GM19035 (cell line): ENCODE results near the gene MOXD1.

ENCODE experiments used
- ATAC-seq: cut with Tn5 transposase; IDR thresholded peaks from one replicate; pipeline ENCODE4 v1.9.1; 2021; ENCODE audit not compliant: unreplicated experiment

The MOXD1 gene

DNA sequence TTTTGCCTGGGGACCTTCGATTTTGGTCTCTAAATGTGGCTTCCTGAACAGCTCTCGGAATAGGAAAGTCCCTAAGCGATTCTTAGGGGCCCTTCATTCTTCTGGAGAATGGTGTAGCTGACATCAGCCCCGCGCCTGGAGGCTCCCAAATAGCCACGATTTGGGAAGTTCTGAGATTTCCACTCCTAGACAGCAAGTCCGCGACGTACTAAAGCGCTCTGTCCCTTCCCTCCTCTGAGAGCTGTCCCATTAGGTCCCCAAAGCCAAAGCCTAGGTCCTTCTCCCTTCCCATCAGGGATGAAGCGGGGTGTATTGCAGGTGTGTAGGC is 756 bp downstream of the MOXD1 start:
- no peak for ATAC-seq

DNA sequence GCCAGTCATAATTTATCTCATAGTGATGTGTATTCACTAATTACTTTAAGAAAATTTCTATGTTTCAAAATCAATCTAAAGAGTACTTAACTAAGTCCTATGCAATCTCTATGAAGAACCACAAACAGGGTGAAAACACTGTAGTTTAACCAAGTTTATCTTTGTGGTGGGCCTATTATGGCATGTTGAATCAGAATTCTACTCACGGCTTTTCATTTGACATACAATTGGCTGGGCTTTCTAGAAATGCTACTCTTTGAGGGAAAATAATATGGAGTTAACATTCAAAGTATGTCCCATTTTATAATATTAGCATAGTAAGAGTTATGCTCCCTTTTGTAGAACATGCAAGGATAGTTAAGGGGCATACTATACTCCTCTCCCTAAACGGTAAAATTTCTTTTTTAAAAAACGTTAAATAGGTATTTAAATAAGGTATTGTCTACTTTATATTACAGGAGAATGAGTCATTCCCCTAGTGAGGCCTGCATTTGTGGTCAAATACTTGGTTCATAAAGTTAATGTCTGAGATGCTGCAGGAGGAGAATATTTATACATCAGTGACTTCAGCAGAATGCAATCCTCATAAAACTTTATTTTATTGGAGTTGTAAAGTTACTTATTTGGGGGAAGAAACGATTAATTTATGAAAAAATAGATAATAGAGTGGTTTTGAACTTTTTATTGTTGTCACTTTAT is 1.8 kb downstream of the MOXD1 start:
- no peak for ATAC-seq

DNA sequence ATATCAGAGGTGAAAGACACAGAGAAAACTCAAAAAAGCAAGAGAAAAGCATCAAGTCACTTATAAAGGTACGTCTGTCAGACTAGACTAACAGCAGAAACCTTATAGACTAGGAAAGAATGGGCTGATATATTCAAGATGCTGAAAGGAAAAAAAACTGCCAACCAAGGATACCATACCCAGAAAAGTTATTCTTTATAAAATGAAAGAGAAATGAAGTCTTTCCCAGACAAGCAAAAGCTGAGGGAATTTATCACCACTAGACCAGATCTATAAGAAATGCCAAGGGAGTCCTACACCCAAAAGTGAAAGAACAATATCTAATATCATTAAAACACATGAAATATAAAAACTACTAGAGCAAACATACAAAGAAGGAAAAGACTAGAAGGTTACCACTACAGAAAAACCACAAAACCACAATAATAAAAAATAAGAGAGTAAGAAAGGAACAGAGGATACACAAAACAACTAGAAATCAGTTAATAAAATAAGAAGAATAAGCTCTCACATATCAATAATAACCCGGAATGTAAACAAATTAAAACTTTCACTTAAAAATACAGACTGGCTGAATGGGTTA is 6.2 kb downstream of the MOXD1 start:
- no peak for ATAC-seq

DNA sequence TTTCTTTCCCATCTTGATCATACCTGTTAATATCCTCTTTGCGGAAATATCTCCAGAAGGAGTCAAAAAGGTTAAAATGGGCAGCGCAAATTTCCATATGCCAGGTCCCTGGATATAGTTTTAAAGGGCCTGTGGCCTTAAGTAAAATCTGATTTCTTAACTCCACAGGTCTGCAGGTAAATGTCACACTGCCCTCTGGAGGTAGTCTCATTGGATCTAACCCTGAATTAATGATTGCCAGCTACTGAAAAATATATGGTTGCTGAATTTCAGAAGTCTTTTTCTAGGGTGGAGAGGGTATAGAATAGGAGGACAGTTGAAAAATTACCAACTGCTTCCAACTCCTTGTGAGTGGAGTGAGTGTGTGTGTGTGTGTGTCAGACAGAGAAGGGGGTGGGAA is 8.5 kb downstream of the MOXD1 start:
- ATAC-seq, result no peak

DNA sequence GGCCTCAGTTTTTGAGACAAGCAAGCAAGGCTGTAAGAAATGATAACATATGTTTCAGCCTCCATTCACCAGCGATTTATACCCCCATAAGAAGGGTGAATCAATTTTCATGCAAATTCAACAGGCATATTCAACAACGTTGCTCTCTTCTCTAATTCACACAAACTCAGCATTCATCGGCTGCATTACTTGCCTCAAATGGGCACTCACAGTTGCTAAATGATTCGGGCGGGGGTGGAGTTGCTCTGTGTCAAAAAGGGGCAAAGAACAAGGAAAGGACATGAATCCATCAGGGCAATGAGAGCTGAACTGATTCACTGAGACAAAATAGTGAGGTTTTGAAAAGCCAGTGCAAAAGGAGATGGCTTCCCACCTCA is 9.0 kb downstream of the MOXD1 start:
- ATAC-seq, result no peak

DNA sequence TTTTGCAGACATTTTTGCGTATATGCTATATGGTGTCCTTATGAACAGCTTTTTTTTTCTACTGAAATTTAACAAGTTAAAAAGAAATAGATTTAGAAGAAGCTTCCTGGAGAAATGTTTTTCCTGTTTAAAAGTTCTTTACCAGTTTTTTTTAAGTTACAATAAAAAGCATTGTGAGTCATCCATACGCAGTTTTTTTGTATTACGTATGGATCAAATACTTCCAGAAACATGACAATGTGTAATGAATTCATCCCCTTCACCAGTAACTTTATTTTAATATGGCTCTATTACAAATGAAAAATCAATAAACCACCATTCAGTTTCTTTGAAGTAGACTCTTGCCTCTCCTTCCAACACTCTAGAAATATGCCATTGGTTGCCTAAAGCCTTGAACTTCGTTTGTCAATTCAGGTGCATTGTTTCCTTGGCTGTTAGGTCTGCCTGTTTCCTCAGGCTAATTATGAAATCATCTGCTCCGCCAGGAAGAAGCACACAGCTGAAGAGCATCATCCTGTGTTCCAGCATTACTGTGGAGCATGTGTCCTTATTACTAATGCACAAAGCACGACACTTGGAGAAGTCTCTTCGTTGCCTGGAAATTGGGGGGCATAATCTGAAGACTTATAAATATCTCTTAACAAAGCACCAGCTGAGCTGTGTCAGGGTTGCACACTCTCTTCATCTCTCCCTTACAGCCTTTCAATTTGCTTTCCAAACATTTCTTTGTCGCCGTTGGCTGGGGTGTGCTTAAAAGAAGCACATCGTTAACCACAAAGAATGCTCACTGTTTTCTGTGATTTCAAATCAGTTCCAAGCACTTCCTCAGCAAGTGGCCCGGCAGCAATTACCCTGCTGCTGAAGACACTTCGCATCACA is 9.6 kb downstream of the MOXD1 start:
- ATAC-seq, result no peak

DNA sequence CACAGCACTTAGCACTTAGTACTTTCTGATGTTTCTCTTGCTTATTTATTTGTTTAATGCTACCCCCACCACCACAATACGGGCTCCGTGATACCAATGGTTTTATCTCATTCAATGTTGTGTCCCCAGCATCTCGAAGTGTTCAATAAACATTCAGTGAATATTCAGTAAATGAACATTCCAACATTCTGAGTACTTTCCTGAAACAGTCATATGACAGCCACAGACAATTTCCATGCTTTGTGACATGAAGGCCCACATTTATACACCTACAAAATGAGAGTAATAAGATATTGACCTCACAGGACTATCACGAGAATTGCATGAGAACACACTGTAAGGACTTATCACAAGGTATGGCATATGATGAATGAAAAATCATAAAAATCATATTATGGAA is 10.8 kb downstream of the MOXD1 start:
- no peak for ATAC-seq

DNA sequence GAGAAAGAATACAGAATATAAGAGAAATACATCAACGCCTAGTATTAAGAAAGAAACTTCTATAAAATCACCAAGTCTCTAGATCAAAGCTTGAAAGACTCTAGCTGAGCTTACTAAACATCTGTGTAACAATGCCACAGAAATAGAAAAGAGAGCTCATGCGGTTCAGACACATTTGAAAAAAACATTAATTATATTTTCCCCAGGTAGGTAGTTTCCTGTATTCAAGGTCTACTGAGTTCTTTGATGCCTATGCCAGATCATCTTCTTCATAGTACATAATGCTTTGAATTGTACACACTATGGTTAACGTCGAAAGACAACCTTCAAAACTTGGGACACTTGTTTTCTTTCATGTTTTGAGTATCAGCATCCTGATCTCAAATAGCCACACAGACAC is 11.3 kb downstream of the MOXD1 start:
- no peak for ATAC-seq

DNA sequence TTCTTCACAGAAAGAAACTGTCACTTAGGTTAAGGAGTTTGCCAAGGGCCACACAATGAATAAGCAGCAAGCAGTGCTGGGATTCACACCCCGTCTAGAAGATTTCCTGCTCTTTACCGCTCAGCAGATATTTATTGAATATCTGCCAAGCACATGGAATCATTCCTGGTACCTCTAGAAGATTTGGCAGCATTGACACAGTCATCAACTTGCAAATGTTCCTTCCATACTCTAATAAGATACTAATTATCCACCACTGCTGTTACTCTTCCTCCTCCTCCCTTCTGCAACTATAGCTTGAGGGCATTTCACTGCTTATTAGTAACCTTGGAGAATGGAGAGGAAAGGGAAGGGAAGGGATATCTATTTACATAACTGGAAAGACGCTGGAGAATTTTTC is 13.0 kb downstream of the MOXD1 start:
- ATAC-seq, result no peak

DNA sequence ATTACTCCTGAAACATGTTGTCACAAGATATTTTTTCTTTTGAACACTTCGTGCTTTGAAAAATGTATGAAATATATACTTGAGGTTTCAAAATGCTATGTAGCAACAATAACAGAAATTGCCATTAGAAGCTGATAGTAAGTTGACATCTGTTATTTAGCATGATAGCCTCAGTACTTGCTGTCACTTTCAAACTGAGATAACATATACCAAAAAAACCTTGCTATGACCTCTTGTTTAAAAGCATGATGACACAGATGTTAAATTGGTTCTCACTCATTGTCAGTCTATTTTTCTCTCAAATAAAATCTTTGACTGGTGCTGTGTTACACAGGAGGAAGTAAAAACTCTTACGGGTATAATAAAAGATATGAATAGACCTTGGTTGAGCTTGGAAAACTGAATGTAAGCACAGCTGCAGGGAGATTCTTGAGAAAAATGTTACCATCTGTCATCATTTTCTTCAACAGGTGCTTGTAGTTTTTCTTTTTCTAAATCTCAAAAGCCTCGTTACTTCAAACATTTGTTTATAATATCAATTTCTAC is 18.6 kb downstream of the MOXD1 start:
- no peak for ATAC-seq

DNA sequence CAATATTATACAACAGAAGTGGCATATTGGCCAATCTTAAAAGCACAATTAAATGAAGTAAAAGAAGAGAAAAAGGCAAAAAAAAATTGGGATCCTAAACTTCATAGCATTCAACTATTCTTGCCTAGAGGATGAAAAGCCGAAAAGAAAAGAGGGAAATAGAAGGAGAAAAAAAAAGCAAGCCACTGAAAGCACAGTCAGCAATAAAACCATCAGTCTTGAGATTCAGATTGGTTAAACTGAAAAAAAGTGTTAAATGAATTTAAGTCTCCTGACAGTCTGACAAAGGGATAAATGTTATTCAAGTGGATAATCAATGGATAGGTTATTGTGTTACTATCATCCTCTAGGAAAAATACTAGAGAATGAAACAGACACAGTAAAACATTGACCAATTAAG is 19.9 kb downstream of the MOXD1 start:
- ATAC-seq, result no peak

DNA sequence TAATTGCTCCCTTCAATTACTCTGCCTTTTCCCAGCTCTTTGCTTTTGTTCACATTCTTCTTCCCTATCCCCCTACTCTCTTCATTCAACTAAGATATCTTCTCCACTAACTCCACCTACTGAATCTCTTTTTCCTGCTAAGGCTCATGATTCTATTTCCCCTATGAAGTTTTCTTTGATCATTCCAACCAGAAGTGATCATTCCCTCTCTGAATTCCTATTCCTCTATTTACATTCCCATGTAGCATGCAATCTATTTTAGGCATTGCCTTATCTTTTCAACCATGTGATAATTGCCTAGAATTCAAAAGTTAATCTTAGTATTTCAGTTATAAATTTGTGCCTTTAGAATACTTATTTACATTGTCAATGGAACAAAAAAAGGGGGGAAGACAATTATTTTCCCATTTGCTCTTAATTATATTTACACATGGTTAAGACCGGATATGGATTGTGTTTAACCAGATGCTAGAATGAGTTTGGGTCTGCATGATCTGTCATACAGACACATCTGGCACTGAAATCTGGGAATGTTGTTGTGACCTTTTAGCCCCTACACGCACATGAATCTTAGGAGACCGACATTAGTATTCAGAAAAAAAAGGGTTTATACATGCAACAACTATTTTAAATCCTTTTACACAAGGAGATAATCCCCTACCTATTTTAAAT is 20.8 kb downstream of the MOXD1 start:
- ATAC-seq, result no peak

DNA sequence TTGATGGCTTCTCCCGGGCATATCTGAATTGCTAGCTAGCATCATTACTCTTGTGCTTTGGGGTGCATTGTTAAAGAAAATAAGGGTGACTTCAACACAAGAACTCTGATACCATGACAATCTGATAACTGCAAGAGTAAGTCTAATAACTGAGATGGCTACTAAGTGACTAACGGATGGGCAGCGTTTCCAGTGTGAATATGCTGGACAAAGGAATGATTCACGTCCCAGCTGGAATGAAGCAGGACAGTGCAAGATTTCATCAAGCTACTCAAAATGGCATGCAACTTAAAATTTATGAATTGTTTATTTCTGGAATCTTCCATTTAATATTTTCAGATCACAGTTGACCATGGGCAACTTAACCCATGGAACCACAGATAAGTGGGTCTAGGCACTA is 31.7 kb downstream of the MOXD1 start:
- ATAC-seq, result no peak

DNA sequence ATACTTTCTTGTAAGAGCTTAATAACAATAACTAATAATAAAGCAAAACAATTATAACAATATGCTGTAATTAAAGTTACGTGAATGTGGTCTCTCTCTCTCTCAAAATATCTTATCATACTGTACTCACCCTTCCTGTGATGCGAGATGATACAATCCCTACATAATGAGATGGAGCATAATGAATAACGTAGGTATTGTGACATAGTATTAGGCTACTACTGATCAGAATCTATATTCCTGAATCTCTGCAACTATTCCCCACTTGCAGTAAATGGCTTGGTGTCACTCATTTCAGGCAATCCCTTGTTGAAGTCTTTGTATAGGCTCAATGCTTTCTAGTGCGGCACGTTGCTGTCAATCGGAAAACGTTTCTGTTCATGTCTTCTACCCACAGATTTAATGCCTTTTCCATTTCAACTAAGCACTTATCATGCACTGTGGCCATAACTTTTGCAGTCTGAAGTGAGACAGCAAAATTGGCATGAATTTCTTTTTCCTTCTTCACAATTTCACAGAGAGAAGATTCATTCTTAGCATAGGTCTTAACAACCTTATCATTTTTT is 32.3 kb downstream of the MOXD1 start:
- no peak for ATAC-seq

DNA sequence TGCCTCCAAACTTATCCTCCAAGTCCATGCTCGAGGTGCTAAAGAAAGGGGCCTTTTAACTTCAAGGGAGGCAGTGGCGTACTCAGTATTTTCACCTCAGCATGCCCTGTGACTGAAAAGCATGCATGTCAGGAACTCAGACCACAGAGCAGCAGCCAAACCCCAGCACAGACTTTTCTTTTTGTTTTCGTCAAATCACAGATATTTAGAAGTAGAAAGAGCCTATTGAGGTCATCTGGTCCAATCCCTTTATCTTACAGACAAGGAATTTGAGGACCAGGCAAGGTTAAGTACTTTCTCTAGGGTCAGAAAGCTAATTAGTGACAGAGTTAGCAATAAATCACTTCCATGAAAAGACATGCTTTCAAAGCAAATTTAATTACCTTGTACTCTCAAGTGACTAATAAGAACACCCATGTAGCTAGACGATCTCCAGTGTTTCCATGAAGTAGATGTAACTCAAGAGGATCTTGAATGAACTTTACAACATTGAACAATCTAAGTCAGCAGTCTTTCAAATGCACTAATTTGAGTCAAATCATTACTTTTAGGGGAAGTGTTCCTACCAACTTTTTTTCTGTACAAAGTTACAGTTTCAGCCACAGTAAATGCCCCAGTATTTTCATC is 35.9 kb downstream of the MOXD1 start:
- peak; percentile 96 for ATAC-seq

DNA sequence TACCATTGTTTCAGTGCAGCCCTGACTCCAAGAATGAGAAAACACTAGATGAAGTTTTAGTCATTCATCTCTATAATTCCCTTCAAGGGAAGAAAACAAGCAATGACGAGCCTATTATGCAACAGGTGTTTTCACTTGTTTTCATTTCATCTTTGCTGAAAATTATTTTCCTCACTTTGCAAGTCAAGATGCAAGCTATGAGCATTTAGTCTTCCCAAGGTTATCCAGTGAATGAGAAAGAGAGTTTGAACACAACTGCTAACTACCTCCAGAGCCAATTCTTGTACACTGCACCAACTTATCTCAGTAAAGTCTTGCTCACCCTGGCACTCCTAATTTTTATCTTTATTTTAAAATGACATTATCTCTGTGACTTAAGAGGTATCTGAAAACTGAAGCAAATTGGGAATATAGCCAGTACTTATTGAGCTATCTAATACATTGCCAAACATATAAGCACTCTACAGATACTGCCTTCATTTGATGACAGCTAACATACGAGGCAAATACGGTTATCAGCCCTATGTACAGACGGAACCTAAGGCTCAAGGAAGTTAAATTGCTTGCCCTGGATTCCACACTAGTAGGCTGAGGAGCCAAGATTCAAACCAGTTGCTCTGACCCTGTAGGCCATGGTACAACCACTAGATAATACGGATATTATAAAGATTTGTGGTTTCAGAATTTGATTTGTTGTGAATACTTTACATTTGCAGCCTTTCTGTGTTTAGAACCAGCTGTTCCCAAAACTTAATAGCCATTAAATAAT is 36.8 kb downstream of the MOXD1 start:
- ATAC-seq, result no peak

DNA sequence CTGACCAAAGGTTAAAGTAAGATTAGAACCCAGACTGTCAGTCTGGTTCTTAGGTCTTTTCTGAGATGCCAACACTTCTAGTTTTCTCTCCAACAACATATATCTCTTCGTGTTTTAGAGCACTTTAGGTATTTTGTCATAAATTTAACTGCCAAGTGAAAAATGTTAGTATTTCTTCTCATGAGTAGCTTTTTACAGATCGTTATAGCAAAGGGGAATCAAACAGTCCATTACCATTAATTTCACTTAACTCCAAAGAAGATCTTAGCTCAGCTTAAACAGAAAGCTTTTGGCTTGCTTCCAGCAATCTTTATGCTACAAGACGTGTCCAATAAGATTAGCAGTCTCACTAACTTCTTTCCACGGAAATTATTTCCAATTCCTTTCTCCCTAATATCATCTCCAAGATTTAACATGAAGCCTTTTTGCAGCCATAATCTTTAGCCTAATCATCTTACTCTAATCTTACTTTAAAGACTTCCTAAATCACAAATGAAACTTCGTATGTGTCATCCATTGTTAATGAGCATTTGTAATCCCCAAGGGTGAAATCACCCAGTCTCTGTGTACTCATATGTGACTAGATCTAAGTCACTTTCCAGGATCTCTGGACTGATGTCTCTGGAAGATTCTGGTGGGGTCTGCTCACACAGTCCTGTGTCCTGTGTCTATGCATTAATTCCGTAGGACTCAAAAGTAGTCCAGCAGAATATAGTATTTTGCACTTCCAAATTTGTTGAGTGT is 38.7 kb downstream of the MOXD1 start:
- ATAC-seq, result no peak

DNA sequence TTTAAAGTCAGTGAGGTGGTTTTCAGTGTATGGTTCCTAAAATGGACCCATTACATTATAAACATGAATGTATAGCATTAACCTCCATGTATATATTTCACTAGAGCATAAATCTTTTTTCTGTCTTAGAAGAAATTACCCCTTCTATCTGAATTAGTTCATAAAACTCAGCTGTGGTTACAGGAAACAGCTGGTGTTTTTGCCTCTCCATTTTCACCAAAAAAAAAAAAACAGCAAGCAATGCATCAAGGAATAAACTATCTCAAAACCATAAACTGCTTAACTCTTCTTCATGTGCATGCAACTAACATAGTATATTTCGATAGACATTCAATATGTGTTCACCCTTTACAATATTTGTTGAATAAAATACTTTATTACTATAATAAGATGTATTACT is 40.2 kb downstream of the MOXD1 start:
- no peak for ATAC-seq

DNA sequence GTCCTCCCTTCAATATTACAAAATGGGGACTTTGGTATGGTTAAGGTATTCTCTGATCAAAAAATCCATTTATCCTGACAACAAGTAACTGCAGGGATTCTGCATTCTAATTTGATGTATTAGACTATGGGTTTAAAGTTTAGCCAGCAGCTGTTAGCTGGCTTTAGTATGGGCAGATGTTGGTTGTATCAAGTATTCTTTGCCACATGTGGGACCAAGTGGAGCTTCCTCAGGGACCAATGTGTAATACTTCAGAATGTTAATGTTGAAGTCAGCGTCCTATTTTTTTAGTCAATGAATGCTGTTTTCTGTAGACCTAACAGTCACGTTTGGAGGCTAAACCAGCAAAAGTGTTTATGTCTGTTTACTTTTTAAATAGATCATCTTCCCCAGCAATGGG is 41.4 kb downstream of the MOXD1 start:
- no peak for ATAC-seq
